ENCODE results near the gene MZB1. TPM values are rescaled to one million over a fixed set of nuclear protein-coding genes. Genes with fewer than 3 reads are reported as not detected.
"Not testable (repeated sequence)": the region's sequence is repeated elsewhere in the genome, so short reads cannot be mapped to it uniquely, and the experiment has no call there.

Gene MZB1
- total and polyA plus RNA-seq, 8 donors, result 0.28 to 11.6 (median 0.67) TPM; not detected in 3

DNA sequence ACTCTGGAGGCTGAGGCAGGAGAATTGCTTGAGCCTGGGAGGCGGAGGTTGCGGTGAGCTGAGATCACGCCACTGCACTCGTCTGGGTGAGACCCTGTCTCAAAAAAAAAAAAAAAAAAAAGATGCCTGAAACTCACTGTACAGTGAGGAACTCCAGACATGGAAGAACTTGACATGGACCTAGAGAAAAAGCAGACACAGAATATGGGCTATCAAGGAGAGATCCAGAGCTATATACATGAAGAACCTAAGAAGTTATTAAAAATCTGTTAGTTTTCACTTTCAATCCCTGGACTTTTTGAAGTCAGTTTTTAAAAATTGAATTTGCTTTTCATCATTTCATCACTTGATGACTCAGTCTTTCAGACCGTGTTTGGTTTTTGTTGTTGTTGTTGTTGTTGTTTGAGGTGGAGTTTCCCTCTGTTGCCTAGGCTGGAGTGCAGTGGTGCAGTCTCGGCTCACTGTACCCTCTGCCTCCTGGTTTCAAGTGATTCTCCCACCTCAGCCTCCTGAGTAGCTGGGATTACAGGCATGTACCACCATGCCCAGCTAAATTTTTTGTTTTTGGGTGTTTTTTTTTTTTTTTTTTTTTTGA lies 27.8 kb downstream of the MZB1 start:
- DNase-seq, result no peak
- intact Hi-C loops (cut with DNase I), result no loop called here
- Histone ChIP-seq H3K4me1 (no peaks in the 10 kb centered on the region), H3K27me3 (no peaks in the 10 kb centered on the region), H3K9me3 (no peaks in the 10 kb centered on the region), H3K4me3 (no peak overlapping the region), H3K27ac (no peak overlapping the region), H3K36me3 (peaks cover 0 to 28% (median 12%) of the 10 kb centered on the region in 3 donors)
- TF ChIP-seq, protein P1, sequence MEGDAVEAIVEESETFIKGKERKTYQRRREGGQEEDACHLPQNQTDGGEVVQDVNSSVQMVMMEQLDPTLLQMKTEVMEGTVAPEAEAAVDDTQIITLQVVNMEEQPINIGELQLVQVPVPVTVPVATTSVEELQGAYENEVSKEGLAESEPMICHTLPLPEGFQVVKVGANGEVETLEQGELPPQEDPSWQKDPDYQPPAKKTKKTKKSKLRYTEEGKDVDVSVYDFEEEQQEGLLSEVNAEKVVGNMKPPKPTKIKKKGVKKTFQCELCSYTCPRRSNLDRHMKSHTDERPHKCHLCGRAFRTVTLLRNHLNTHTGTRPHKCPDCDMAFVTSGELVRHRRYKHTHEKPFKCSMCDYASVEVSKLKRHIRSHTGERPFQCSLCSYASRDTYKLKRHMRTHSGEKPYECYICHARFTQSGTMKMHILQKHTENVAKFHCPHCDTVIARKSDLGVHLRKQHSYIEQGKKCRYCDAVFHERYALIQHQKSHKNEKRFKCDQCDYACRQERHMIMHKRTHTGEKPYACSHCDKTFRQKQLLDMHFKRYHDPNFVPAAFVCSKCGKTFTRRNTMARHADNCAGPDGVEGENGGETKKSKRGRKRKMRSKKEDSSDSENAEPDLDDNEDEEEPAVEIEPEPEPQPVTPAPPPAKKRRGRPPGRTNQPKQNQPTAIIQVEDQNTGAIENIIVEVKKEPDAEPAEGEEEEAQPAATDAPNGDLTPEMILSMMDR (IDR thresholded peaks at IDR 0.05), result no peak
- no peak for ATAC-seq
- FAIRE-seq, result no peak
- WGBS, 2 donors, result 82 to 84% methylated on average over 6 of the region's 6 CpGs

DNA sequence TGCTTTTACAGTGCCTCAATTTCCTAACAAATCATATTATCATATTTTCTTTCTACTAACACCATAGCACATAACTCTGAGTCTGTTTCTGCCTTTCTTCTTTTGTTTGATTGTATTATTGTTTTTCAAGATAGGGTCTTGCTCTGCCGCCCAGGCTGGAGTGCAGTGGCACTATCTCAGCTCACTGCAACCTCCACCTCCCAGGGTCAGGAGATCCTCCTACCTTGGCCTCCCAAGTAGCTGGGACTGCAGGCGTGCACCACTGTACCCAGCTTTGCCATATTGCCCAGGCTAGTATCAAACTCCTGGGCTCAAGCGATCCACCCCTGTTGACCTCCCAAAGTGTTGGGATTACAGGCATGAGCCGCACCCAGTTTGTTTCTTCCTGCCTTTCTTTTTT lies 29.3 kb downstream of the MZB1 start:
- FAIRE-seq (no peak), DNase-seq (no peak)
- TF ChIP-seq, protein P1 (IDR thresholded peaks at IDR 0.05), result no peak

DNA sequence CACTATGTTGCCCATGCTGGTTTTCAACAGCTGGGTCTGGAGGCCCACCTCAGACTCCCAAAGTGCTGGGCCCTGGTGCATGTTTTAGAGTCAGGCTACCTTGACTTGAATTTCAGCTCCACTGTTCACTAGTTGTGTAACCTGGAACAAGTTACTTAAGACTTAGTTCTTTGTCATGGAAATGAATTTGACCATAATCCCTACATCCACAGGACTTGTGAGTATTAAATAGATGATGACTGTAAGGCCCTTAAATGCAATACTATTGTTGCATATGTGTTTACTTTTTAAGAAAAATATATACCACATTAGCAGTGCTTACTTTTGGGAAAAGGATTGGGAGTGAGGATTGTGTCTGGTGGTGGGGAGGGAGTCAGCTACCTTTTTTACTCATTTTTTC lies 31.6 kb downstream of the MZB1 start:
- DNase-seq (no peak), ATAC-seq (no peak), FAIRE-seq (no peak)
- intact Hi-C loops (cut with DNase I), result no loop called here
- Histone ChIP-seq H3K27me3 (no peaks in the 10 kb centered on the region), H3K4me3 (no peak overlapping the region), H3K4me1 (no peaks in the 10 kb centered on the region), H3K27ac (no peak overlapping the region), H3K36me3 (no peaks in the 10 kb centered on the region), H3K9me3 (no peaks in the 10 kb centered on the region)
- TF ChIP-seq, protein P1 (IDR thresholded peaks at IDR 0.05), result no peak

More for the DNA sequence above, 29.3 kb downstream of the MZB1 start:
- no peaks in the 10 kb centered on the region for H3K9me3 ChIP-seq
- no peaks in the 10 kb centered on the region for H3K4me1 ChIP-seq
- H3K27ac ChIP-seq, result no peak overlapping the region
- intact Hi-C loops (cut with DNase I), result no loop called here
- peaks cover 0 to 19% (median 12%) of the 10 kb centered on the region in 3 donors for H3K36me3 ChIP-seq
- H3K4me3 ChIP-seq, result no peak overlapping the region
- WGBS, 2 donors, result 95 to 99% methylated on average over 4 of the region's 4 CpGs
- ATAC-seq, result no peak
- H3K27me3 ChIP-seq, result no peaks in the 10 kb centered on the region

DNA sequence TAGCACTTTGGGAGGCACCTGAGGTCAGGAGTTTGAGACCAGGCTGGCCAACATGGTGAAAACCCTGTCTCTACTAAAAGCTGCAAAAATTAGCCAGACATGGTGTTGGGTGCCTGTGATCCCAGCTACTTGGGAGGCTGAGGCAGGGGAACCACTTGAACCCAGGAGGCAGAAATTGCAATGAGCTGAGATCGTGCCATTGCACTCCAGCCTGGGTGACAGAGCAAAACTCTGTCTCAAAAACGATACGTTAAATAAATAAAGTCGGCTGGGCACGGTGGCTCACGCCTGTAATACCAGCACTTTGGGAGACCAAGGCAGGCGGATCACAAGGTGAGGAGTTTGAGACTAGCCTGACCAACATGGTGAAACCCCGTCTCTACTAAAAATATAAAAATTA lies 33.8 kb downstream of the MZB1 start:
- intact Hi-C loops (cut with DNase I), result not testable (repeated sequence)

DNA sequence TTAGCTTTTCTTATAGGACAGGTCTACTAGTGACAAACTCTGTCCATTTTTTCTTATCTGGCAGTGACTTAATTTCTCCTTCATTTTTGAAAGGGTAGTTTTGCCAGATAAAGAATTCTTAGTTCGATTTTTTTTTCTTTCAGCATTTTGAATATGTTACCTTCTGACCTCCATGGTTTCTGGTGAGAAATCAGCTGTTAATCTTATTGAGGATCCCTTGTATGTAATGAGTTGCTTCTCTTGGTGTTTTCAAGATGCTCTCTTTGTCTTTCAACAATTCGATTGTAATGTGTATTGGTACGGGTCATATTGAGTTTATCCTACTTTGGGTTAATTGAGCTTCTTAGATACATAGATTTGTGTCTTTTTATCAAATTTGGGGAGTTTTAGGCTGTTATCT lies 35.5 kb downstream of the MZB1 start:
- 93 to 97% methylated on average over 3 of the region's 3 CpGs for WGBS, 2 donors
- TF ChIP-seq, protein P1 (IDR thresholded peaks at IDR 0.05), result no peak
- ATAC-seq (no peak), FAIRE-seq (no peak), DNase-seq (no peak)
- Histone ChIP-seq H3K4me1 (no peaks in the 10 kb centered on the region), H3K9me3 (no peaks in the 10 kb centered on the region), H3K4me3 (no peak overlapping the region), H3K36me3 (no peaks in the 10 kb centered on the region), H3K27ac (no peak overlapping the region), H3K27me3 (no peaks in the 10 kb centered on the region)
- intact Hi-C loops (cut with DNase I), result no loop called here

More for the DNA sequence above, 33.8 kb downstream of the MZB1 start:
- not testable (repeated sequence) for H3K27me3 ChIP-seq, DNase-seq, H3K36me3 ChIP-seq, ATAC-seq, H3K27ac ChIP-seq, H3K4me1 ChIP-seq, H3K9me3 ChIP-seq, FAIRE-seq, H3K4me3 ChIP-seq
- 93 to 95% methylated on average over 8 of the region's 8 CpGs for WGBS, 2 donors

DNA sequence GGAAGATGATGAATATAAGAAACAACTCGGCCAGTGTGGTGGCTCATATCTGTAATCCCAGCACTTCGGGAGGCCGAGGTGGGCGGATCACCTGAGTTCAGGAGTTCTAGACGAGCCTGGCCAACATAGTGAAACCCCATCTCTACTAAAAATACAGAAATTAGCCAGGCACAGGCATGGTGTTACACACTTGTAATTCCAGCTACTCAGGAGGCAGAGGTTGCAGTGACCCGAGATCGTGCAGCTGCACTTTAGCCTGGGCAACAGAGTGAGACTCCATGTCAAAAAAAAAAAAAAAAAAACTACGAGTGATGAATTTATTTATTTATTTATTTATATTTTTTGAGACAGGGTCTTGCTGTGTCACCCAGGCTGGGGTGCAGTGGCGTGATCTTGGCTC lies 41.9 kb downstream of the MZB1 start:
- peaks cover 0 to 18% (median 14%) of the 10 kb centered on the region in 3 donors for H3K4me1 ChIP-seq
- H3K4me3 ChIP-seq; ATAC-seq; FAIRE-seq; H3K27me3 ChIP-seq; H3K9me3 ChIP-seq; intact Hi-C loops (cut with DNase I); H3K36me3 ChIP-seq; H3K27ac ChIP-seq; DNase-seq: not testable (repeated sequence)
- WGBS, 2 donors, result 91 to 92% methylated on average over 9 of the region's 9 CpGs

DNA sequence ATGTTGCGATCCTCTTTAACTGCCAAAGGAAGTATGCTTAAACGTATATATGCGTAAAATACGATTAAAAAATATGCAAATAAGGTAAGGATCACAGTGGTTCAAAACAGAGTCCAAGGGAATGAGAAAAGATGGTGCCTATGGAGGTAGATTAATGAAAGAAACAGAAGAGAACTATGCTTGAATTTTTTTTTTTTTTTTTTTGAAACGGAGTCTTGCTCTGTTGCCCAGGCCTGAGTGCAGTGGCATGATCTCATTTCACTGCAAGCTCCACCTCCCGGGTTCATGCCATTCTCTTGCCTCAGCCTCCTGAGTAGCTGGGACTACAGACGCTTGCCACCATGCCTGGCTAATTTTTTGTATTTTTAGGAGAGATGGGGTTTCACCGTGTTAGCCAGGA lies 44.3 kb downstream of the MZB1 start:
- H3K27me3 ChIP-seq; DNase-seq; FAIRE-seq; intact Hi-C loops (cut with DNase I); ATAC-seq; H3K4me3 ChIP-seq; H3K9me3 ChIP-seq; H3K27ac ChIP-seq; H3K36me3 ChIP-seq: not testable (repeated sequence)
- 95 to 97% methylated on average over 8 of the region's 8 CpGs for whole genome bisulfite sequencing, 2 donors
- peaks cover 0 to 22% (median 20%) of the 10 kb centered on the region in 3 donors for H3K4me1 ChIP-seq

All from pancreas (tissue), 10 donors.